D341Med (cell line): ENCODE measurements around the gene PRSS56.
"Not testable (repeated sequence)": the region's sequence is repeated elsewhere in the genome, so short reads cannot be mapped to it uniquely, and the experiment has no call there.

ENCODE experiments used
- DNase-seq: peaks from one replicate; pipeline ENCODE4 v3.0.0; 2012; ENCODE audit warnings: low spot score

PRSS56 gene

DNA sequence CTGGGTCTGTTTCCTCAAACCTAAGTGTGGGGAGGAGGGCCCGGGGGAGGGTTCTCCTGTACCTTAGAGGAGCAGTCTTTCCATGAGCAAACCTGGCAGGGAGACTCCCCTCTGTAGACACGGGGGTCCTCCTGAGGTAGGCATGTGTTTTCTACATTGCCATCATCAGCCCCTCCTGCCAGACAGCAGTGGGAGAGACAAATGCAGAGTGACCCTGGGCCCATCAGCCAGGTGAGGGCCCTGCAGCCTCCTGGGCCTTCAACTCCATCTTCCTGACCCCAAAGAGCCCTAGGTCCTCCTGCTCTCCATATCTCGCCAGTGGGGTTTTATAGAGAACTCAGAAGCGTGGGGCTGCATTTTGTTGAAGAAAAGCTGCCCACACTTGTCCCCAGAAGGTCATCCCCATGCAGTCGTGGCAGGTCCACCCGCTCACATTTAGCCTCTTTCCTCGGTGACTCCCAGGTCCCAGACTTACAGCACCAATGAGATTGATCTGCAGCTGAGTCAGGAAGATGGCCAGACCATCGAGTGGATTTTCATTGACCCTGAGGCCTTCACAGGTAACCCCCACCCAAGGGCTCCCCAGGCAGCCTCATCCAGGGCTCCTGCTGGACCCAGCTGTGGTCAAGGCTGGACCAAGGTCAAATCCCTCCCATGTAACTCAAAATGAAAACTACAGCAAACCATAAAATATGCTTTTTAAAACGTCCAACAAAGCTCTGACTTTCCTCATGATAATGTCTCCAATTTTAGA lies 21.9 kb downstream of the PRSS56 start:
- DNase-seq, result no peak

DNA sequence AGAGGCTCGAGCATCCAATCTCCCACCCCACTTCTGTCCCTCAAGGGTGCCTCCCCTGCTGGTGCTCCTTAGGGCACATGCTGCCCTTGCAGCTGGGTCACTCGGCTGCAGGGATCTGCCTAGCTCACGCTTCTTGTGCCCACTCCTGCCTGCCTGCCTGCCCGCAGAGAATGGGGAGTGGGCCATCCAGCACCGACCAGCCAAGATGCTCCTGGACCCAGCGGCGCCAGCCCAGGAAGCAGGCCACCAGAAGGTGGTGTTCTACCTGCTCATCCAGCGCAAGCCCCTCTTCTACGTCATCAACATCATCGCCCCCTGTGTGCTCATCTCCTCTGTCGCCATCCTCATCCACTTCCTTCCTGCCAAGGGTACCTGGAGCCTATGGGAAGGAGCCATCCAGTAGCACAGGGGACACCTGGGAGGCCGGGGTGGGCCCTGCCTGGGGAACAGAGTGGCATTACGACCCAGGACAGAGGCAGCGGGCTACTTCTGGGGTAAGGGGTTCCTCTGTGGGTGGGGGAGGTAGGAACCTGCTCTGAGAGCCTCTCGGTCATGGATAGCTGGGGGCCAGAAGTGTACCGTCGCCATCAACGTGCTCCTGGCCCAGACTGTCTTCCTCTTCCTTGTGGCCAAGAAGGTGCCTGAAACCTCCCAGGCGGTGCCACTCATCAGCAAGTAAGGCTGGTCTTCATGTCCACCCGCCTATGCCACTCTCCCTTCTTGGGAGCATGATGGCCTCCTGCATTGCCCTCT lies 22.7 kb downstream of the PRSS56 start:
- no peak for DNase-seq

DNA sequence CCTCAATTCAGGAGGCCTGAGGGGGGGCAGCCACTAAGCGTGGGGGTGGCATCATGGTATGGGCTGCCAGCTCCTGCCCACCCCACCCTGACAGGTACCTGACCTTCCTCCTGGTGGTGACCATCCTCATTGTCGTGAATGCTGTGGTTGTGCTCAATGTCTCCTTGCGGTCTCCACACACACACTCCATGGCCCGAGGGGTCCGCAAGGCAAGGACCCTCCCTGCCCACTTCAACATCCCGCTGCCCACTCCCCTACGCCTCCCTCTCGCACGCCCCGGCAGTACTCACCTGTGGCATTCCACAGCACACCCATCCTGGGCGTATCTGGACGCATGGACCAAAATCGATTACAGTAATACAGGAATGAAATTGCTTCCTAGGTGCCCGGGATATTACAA lies 23.3 kb downstream of the PRSS56 start:
- DNase-seq, result no peak

DNA sequence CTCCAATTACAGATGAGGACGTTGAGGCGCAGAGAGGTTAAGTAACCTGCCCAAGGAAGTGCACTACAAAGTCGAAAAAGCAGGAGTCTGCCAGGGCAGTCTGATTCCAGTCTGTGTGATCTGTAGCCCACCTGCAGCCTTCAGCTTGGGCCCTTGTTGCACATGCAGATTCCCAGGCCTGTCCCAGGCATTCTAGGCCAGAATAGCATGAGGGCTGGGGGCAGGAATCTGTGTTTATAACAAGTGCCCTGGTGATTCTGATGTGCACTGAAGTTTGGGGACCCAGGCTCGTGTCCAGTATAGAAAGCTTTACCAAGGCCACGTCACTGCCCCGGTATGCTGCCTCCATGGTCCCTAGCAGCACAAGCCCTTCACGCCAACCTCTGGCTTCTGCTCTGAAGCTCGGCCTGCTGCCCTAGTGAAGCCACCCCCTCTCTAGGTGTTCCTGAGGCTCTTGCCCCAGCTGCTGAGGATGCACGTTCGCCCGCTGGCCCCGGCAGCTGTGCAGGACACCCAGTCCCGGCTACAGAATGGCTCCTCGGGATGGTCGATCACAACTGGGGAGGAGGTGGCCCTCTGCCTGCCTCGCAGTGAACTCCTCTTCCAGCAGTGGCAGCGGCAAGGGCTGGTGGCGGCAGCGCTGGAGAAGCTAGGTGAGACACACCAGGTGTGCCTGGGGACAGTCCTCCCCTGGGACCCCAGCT lies 23.9 kb downstream of the PRSS56 start:
- no peak for DNase-seq

- DNase-seq, result no peak
Observed at GRCh38 chr2:232544674-232545073, 24.5 kb downstream of the PRSS56 start.

DNA sequence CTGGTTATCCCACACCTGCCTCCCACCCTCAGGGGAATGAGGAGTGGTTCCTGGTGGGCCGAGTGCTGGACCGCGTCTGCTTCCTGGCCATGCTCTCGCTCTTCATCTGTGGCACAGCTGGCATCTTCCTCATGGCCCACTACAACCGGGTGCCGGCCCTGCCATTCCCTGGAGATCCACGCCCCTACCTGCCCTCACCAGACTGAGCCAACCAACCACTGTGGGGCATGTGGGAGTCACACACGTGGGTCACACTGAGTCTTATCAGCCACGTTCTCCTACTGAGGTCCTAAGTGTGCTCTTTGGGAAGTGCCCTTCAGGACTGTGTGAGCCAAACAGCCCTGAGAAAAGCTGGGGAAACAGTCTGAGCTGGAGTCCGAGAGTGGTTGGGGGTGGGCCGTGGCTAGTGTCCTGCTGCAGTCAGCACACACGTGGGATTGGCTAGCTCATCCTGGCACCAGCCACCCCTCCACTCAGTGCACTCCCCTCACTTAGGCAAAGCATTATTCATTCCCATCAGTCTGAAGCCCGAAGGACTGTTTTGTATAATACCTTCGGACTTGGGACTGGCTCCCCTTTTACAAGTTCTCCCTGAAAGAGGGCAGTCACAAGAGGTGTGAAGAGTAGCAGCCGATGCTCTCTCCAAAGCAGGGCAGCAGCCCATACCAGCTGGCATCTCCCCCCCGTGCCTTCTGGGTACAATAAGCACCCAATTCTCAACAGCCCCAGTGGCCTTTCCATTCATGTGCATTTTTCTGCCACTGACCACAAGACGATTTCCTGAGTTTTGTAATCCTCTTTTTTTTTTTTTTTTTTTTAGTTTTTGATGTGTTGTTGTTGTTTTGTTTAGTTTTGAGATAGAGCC lies 25.6 kb downstream of the PRSS56 start:
- DNase-seq, result no peak

- DNase-seq, result no peak
Observed at GRCh38 chr2:232547991-232548390, 27.8 kb downstream of the PRSS56 start.

DNA sequence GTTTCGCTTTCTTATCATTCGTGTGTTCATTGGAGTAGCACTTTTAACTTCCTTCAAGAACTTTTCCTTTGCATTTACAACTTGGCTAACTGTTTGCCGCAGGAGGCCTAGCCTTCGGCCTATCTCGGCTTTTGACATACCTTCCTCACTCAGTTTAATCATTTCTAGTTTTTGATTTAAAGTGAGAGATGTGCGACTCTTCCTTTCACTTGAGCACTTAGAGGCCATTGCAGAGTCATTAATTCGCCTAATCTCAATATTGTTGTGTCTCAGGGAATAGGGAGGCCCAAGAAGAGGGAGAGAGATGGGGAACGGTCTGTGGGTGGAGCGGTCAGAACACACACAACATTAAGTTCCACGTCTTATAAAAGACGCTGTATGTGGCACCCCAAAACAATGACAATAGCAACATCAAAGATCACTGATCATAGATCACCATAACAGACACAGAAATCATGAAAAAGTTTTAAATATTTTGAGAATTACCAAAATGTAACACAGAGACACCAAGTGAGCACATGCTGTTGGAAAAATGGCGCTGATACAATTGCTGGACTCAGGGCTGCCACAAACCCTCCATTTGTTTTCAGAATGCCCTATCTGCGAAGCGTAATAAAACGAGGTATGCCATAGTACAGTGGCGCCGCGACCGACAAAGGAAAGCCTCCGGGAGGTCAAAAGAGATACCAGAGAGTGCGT lies 29.6 kb downstream of the PRSS56 start:
- DNase-seq, result no peak

- peak; percentile 97 for DNase-seq
Observed at GRCh38 chr2:232550354-232551249, 30.4 kb downstream of the PRSS56 start, which contains the start of the genes EIF4E2 and TIGD1. EIF4E2 (plus strand) TSS chr2:232550689; CDS start chr2:232550725, 36 bp downstream. TIGD1 (minus strand) TSS chr2:232550557; CDS start chr2:232549882, 675 bp downstream.

DNA sequence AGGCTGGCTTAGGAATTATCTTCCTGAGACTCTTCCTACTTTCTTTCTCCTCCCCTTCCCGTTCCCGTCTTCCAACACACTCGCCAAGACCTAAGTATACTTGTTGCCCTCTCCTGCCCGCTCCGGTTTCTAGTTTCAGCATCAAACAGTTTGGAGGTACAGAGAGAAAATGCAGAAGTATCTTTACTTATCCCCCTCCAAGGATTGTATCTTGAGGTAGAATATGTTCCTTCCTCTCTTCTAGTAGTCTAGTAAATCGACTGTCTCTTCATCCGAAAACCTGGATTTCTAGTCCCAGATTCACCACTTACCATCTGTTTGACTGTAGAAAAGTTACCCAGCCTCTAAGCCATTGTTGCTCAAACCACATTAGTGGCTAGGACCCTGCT lies 31.1 kb downstream of the PRSS56 start:
- DNase-seq, result no peak

DNA sequence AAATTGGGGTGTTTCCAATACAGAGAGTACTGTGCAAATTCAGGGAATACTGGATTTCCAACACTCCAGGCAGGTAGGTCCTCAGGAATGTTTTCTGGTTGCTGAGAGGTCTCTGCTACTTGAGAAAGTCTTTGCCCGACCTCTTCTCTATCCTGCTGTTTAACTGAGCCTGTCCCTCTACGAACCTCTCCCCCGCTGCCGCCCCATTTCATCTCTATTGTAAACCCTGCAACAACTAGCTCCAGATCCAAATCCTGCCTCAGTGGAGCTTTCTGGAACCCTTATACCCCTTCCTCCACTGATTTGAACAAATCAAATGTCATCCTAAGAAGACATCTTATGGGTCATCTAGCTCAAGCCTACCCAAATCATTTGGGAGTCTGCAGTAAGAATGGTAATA lies 31.6 kb downstream of the PRSS56 start:
- no peak for DNase-seq

DNA sequence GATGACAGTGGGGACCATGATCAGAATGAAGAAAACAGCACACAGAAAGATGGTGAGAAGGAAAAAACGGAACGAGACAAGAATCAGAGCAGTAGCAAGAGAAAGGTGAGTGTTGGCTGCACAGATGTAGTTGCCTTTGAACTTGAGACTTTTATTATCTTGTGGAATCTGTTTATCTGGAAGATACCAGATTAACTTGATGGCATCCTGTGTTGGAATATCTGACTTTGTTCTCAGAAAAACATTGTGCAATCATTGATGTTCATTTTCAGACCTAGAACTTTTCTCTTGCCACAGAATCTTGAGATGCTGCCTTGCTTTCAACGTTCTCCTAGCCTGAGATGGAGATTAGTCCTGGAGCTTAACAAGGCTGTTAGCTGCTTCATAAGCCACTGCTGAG lies 36.2 kb downstream of the PRSS56 start:
- DNase-seq, result no peak

DNA sequence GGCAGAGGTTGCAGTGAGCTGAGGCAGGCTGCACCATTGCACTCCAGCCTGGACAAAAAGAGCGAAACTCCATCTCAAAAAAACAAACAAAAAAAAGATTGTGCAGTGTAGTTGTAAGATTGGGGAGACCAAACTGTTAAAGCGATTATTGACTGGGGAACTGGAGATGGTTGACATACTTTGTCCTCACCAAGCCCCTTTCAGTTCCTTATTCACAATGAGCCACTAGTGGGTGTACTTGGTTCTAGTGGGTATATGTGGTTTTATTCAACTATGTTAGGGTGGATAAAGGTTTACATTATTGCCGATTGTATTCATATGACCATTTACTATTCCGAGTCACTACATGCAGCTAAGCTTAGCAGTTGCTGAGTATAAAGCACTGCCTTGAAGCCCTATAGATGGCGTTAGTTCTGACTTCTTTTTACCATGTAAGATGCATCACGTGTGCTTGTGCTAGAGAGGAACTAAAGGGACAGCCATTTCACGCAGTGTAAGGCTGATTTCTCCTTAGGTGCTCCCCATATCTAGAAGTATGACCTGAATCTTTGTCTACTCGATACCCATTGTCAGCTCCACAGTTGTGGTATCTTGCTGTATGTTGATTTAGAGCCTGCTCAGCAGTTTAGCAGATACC lies 42.4 kb downstream of the PRSS56 start:
- DNase-seq, result no peak

- no peak for DNase-seq
Observed at GRCh38 chr2:232563580-232563979, 43.4 kb downstream of the PRSS56 start.

GRCh38 chr2:232567721-232568120 lies 47.5 kb downstream of the PRSS56 start:
- DNase-seq, result no peak

DNA sequence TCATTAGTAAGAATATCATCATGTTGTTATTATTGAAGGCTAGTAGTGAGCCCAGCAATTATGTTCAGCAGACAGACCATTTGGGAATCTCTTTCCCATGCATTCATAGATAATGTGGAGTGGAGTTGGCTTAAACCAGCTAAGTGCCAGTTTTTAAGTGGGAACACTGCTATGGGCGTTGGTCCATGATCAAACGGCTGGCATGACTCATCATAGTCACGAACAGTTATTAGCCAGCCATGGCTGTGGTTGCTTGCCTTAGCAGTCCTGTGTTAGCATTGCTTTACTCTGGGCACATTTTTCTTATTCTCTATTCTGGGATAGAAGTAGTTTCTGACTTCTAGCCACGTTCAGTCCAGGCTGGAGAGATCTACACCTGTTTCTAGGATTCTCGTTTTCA lies 48.0 kb downstream of the PRSS56 start:
- DNase-seq, result no peak

- no peak for DNase-seq
Observed at GRCh38 chr2:232569541-232569940, 49.4 kb downstream of the PRSS56 start.

DNA sequence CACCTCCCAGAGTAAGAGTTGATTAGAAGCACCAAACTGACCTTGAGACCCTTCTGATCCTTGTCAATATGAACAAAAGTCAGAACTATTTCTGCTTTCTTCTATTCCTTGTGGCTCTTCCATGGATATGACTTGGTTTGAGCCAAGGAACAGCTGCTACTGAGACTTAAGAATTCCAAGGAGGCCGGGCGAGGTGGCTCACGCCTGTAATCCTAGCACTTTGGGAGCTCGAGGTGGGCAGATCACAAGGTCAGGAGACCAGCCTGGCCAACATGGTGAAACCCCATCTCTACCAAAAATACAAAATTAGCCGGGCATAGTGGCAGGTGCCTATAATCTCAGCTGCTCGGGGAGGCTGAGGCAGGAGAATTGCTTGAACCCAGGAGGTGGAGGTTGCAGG lies 50.3 kb downstream of the PRSS56 start:
- DNase-seq, result not testable (repeated sequence)

- no peak for DNase-seq
Observed at GRCh38 chr2:232571026-232571474, 50.9 kb downstream of the PRSS56 start.

GRCh38 chr2:232573042-232573441 lies 52.9 kb downstream of the PRSS56 start:
- DNase-seq, result no peak
